ENCODE measurements around the gene OR4D1.

The OR4D1 gene

DNA sequence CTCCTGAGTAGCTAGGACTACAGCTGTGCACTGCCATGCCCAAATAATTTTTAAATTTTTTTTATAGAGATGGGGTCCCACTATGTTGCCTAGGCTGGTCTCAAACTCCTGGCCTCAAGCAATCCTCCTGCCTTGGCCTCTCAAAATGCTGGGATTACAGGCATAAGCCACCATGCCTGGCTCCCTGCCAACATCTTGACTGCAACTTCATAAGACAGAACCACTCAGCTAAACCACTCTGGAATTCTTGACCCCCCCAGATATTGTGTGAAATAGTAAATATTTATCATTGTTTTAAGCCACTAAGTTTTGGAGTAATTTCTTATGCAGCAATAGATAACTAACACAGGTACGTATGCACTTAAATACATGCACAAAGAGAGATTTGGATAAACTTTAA lies 39.0 kb upstream of the OR4D1 start:
- H3K36me3 ChIP-seq (replicated peaks; ENCODE audit: low read depth, low read length), result no peaks in the 10 kb centered on the region
- H3K27ac ChIP-seq (ENCODE audit: low read length), result no peak overlapping the region
- TF ChIP-seq EZH2phosphoT487 (IDR thresholded peaks at IDR 0.05; ENCODE audit: low read depth), result no peak
- TF ChIP-seq, protein P1, sequence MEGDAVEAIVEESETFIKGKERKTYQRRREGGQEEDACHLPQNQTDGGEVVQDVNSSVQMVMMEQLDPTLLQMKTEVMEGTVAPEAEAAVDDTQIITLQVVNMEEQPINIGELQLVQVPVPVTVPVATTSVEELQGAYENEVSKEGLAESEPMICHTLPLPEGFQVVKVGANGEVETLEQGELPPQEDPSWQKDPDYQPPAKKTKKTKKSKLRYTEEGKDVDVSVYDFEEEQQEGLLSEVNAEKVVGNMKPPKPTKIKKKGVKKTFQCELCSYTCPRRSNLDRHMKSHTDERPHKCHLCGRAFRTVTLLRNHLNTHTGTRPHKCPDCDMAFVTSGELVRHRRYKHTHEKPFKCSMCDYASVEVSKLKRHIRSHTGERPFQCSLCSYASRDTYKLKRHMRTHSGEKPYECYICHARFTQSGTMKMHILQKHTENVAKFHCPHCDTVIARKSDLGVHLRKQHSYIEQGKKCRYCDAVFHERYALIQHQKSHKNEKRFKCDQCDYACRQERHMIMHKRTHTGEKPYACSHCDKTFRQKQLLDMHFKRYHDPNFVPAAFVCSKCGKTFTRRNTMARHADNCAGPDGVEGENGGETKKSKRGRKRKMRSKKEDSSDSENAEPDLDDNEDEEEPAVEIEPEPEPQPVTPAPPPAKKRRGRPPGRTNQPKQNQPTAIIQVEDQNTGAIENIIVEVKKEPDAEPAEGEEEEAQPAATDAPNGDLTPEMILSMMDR (IDR thresholded peaks at IDR 0.05; ENCODE audit: low read depth, low read length), result no peak
- no peak overlapping the region for H3K4me3 ChIP-seq (ENCODE audit: low read length)
- no peaks in the 10 kb centered on the region for H4K20me1 ChIP-seq (ENCODE audit: insufficient read depth, low read length)
- H3K4me1 ChIP-seq (ENCODE audit: low read length), result no peaks in the 10 kb centered on the region; the same call in 1 of the 2 replicates
- H3K27me3 ChIP-seq (ENCODE audit: low read depth, low read length), result peaks cover 9% of the 10 kb centered on the region
- no peak overlapping the region for H3K9ac ChIP-seq (ENCODE audit: low read length)
- no peak overlapping the region for H3K4me2 ChIP-seq (ENCODE audit: low read length)
- H3K79me2 ChIP-seq (ENCODE audit: low read length), result no peaks in the 10 kb centered on the region
- no peak overlapping the region for H2AFZ ChIP-seq (ENCODE audit: low read depth, low read length)
- H3K9me3 ChIP-seq (ENCODE audit: insufficient read depth, low read length), result no peaks in the 10 kb centered on the region

DNA sequence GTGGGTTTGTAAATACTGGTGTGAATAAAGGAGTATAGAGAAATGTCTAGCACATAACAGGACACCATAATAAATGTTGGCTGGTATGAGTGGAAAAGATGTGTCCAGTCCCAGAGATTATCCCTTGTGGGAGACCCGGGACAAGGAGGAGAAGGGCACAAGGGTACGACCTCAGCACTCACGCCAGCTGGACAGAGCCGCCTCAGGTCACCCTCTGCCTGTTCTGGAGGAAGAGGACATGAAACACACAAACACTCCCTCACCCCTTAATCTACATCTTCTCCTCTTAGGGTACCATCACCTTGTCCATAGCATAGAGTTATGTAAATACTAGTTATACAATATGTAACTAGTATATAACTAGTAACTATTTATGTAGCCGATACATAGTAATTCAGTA lies 38.2 kb upstream of the OR4D1 start:
- Histone ChIP-seq H3K79me2 (ENCODE audit: low read length) (no peaks in the 10 kb centered on the region), H2AFZ (ENCODE audit: low read depth, low read length) (no peak overlapping the region), H3K9me3 (ENCODE audit: insufficient read depth, low read length) (no peaks in the 10 kb centered on the region), H3K27me3 (ENCODE audit: low read depth, low read length) (peaks cover 13% of the 10 kb centered on the region), H3K4me2 (ENCODE audit: low read length) (no peak overlapping the region), H3K27ac (ENCODE audit: low read length) (no peak overlapping the region), H3K4me3 (ENCODE audit: low read length) (no peak overlapping the region), H3K4me1 (ENCODE audit: low read length) (no peaks in the 10 kb centered on the region; the same call in 1 of the 2 replicates), H3K9ac (ENCODE audit: low read length) (no peak overlapping the region), H3K36me3 (replicated peaks; ENCODE audit: low read depth, low read length) (no peaks in the 10 kb centered on the region), H4K20me1 (ENCODE audit: insufficient read depth, low read length) (no peaks in the 10 kb centered on the region)
- no peak for TF ChIP-seq EZH2phosphoT487 (IDR thresholded peaks at IDR 0.05; ENCODE audit: low read depth)
- TF ChIP-seq, protein P1 (IDR thresholded peaks at IDR 0.05; ENCODE audit: low read depth, low read length), result no peak

DNA sequence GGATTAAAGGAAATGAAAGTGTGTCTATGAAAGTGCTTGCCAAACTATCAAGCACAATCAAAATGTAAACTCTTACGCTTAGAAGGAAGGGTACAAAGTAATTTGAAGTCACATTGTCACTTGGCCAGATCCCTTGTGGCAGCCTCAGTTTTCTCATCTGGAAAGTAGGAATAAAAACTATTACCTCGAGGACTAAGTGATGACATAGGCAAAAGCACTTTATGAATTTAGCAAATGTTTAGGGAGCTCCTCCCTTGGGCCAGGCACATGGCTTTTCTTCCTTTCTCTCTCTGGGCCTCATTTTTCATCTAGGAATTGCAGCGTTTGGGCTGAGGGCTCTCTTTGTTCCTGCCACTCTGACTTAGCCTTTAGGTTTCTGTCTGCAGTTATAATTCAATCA lies 36.5 kb upstream of the OR4D1 start:
- H3K9ac ChIP-seq (ENCODE audit: low read length), result no peak overlapping the region
- no peaks in the 10 kb centered on the region for H3K79me2 ChIP-seq (ENCODE audit: low read length)
- H3K36me3 ChIP-seq (replicated peaks; ENCODE audit: low read depth, low read length), result no peaks in the 10 kb centered on the region
- no peak overlapping the region for H3K27ac ChIP-seq (ENCODE audit: low read length)
- no peak overlapping the region for H3K4me2 ChIP-seq (ENCODE audit: low read length)
- TF ChIP-seq, protein P1 (IDR thresholded peaks at IDR 0.05; ENCODE audit: low read depth, low read length), result no peak
- TF ChIP-seq EZH2phosphoT487 (IDR thresholded peaks at IDR 0.05; ENCODE audit: low read depth), result no peak
- H3K4me1 ChIP-seq (ENCODE audit: low read length), result no peaks in the 10 kb centered on the region; the same call in 1 of the 2 replicates
- no peaks in the 10 kb centered on the region for H3K9me3 ChIP-seq (ENCODE audit: insufficient read depth, low read length)
- no peak overlapping the region for H2AFZ ChIP-seq (ENCODE audit: low read depth, low read length)
- peaks cover 13% of the 10 kb centered on the region for H3K27me3 ChIP-seq (ENCODE audit: low read depth, low read length)
- H4K20me1 ChIP-seq (ENCODE audit: insufficient read depth, low read length), result no peaks in the 10 kb centered on the region
- H3K4me3 ChIP-seq (ENCODE audit: low read length), result no peak overlapping the region

DNA sequence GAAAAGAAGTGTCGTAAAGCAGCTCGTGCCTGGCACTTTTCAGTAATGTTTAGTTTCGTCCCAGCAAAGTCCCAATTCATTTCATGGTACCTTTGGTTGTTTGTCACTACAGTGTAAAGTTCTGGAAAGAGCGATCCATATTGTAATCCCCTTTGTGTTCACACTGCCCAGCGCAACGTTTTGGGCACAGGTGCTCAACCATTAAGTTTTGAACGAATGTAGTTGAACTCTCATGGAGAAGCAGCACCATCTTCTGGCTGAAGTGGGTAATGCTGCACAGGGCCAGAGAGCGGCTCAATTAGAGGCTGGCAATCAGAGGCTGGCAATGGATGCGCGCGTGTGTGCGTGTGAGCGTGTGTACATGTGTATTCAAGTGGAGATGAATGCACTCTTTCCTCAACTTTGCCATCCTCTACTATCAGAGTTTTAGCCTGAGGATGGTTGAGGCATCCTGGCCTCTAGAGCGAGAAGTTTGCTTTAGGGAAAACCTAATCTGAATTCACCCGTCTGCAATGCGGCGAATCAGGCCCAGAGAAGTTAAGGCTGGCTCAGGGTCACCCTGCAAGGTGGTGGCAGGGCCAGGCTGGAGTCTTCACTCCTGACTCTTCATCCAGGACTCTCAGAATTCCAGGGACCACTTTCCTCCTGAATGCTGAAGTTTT lies 35.1 kb upstream of the OR4D1 start:
- Histone ChIP-seq H2AFZ (ENCODE audit: low read depth, low read length) (no peak overlapping the region; the same call in 1 of the 2 replicates), H3K27ac (ENCODE audit: low read length) (no peak overlapping the region), H3K9ac (ENCODE audit: low read length) (no peak overlapping the region), H3K36me3 (replicated peaks; ENCODE audit: low read depth, low read length) (no peaks in the 10 kb centered on the region), H3K9me3 (ENCODE audit: insufficient read depth, low read length) (no peaks in the 10 kb centered on the region), H3K79me2 (ENCODE audit: low read length) (no peaks in the 10 kb centered on the region), H3K4me1 (ENCODE audit: low read length) (no peaks in the 10 kb centered on the region; the same call in 1 of the 2 replicates), H3K4me3 (ENCODE audit: low read length) (peak overlapping the region; percentile 43; the same call in 1 of the 2 replicates), H3K27me3 (ENCODE audit: low read depth, low read length) (peaks cover 13% of the 10 kb centered on the region), H4K20me1 (ENCODE audit: insufficient read depth, low read length) (no peaks in the 10 kb centered on the region), H3K4me2 (ENCODE audit: low read length) (peak overlapping the region; percentile 42)
- TF ChIP-seq, protein P1 (IDR thresholded peaks at IDR 0.05; ENCODE audit: low read depth, low read length), result peak; percentile 93
- TF ChIP-seq EZH2phosphoT487 (IDR thresholded peaks at IDR 0.05; ENCODE audit: low read depth), result no peak

Measured in OCI-LY3 (cell line).